Activated T-helper 9 cell treated with anti-CD3 and anti-CD28 coated beads, Interleukin-2, amount 50 U/mL, for 16 hours (primary cell): Measurements from ENCODE around the gene PTPRK.

ENCODE experiments used
- DNase-seq: peaks from one replicate; pipeline ENCODE4 v3.0.0-alpha.2; 2020; ENCODE audit warnings: low read depth

PTPRK gene

GRCh38 chr6:128244751-128245405 is 275.5 kb downstream of the PTPRK start:
- no peak for DNase-seq

- no peak for DNase-seq
These were observed 277.5 kb downstream of the PTPRK start for GRCh38 chr6:128242765-128243403.

GRCh38 chr6:128241216-128241615 is 279.2 kb downstream of the PTPRK start:
- no peak for DNase-seq

DNA sequence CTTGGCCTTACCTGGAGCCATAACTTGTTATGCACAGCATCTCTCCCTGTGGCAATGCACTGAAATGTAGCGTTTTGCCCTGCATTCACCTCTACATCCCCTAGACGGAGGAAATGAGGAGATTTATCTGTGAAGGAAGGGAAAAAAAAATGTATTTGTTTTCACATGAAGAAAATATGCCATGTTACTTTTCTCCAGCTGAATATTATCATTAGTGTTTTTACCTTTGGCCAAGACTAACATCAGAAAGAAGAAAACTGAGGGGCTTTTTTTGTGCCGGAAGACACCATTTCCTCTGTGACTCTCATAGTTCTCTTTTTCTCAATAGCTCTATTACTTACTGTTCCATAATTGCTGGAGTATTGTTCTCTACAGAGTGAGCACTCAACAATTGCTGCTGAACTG is 280.4 kb downstream of the PTPRK start:
- no peak for DNase-seq

DNA sequence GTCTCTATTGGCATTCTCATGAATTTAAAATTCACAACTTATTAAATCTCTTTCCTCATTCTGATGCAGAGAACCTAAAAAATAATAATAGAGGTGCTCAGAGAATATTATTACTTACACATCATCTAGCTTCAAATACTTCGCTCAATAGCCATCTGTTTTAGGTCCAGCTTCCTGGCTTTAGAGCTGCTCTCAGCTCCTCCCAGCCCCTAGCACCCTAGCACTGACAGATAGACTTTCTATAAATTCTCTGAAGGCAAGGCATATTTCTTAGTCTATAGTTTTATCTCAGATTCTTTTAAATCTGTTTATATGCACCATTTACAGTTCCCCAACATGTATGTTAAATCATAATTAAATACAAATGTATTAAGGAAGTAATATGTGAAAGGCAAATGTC is 281.3 kb downstream of the PTPRK start:
- DNase-seq = no peak

- DNase-seq = no peak
These were observed 282.2 kb downstream of the PTPRK start for GRCh38 chr6:128238225-128238624.

GRCh38 chr6:128235556-128235955 is 284.8 kb downstream of the PTPRK start:
- no peak for DNase-seq

DNA sequence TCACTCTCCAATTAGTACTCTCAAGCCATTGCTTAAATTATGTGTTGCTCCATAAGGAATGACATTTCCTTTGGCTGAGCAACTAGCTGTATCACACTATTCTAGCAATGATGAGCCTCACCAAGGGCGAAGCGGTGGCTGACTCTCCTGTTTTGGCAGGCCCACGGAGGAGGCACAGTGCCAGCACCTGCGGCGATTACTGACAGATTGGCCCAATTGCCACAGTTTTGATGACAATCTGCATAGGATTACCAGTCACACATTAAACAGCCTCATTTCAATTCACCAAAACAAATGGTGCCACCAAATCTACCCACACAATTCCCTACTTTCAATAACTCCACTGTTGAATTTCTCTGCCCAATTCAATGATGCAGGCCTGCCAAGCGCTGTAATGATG is 286.9 kb downstream of the PTPRK start:
- no peak for DNase-seq

DNA sequence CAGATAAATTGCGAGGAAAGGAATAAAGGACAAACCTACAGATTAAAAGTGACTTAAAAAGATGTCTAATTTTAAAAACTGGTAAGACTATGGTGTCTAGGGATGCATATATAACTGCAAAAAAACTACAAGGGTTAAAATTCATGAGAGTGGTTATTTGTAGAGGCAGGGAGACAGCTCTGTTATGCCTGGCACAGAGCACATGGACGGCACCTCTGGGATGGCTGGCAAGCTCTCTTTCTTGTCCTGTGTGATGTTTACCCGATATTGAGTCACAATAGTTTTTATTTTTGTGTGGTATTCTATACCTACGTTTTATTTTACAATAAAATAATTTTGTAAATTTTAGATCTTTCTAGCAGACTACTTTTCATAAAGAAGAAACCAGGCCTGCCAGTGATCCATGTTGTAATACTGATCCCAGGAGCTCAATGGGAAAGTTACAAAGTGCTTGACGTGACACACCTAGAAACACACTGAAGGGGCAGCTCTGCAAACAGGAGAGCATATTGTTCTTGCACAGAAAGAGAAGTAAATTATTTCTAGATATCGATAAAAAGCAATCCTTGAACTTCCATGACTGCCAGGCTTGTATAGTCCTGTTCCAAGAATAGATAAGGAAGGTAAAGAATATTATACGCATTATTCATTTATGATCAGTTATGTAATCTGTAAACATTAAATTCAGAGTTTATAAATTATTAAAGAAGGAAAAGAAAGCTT is 290.0 kb downstream of the PTPRK start:
- DNase-seq = no peak

GRCh38 chr6:128225612-128226011 is 294.8 kb downstream of the PTPRK start:
- DNase-seq = no peak

DNA sequence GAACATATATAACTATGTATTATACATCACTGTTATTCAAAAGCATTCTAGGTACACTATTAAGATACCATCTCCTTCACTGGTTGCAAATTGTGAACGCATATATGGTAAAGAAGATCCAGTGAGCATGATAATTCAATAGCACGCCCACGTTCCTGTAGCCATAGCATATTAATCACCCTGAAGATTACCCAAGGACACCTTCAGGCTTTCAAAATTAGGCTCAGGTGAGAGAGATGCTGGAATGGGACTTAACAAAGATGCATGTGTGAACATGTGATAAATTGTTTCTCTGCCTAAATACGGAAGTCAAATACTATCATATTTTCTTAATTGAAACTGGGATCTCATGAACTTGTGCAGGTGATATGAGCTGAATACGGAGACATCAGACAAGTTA is 303.5 kb downstream of the PTPRK start:
- no peak for DNase-seq

DNA sequence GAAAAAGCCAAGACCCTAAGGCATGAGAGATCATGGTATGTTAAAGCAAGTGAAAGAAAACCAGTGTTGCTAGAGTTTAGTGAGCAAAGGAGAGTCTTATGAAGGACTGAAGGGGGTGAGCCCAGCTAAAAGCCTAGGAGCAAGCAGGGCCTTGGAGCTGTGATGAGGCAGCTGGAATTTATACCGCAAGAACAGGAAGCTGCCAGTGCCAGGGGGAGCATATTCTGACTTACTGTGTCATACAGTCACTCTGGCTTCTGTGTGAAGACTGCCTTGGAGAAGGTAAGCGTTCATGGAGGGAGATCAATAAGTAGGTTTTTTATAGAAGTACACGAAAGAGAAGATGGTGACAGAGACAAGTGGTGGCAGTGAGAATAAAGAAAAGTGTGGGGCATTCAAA is 310.6 kb downstream of the PTPRK start:
- DNase-seq = no peak

GRCh38 chr6:128208851-128209580 is 311.4 kb downstream of the PTPRK start:
- DNase-seq = no peak

DNA sequence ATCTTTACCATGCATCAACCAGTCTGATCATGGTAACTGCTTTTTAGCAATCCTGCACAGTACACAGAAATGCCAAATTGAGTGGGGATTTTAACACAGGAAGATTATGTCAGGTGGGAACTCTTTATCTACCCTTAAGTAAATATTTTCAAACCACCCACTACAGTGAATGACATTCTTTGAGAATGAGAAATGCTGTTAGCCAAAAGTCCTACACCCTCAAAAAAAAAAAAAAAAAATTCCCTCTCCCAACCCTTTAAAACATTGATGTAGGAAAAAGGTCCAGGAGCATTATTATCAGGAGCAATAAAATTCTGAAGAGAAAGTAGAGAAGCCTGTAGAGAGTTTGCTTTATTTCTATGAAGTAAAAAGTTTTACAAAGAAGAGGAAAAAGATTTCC is 312.3 kb downstream of the PTPRK start:
- DNase-seq = no peak

GRCh38 chr6:128206610-128207426 is 313.6 kb downstream of the PTPRK start:
- no peak for DNase-seq

DNA sequence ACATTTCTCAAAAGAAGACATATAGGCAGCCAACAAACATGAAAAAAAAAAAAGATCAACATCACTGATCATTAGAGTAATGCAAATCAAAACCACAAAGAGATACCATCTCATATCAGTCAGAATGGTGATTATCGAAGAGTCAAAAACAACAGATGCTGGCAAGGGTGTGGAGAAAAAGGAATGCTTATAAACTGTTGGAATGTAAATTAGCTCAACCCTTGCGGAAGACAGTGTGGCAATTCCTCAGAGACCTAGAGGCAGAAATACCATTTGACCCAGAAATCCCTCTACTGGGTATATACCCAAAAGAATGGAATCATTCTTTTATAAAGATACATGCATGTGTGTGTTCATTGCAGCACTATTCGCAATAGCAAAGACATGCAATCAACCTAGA is 315.8 kb downstream of the PTPRK start:
- DNase-seq = no peak

DNA sequence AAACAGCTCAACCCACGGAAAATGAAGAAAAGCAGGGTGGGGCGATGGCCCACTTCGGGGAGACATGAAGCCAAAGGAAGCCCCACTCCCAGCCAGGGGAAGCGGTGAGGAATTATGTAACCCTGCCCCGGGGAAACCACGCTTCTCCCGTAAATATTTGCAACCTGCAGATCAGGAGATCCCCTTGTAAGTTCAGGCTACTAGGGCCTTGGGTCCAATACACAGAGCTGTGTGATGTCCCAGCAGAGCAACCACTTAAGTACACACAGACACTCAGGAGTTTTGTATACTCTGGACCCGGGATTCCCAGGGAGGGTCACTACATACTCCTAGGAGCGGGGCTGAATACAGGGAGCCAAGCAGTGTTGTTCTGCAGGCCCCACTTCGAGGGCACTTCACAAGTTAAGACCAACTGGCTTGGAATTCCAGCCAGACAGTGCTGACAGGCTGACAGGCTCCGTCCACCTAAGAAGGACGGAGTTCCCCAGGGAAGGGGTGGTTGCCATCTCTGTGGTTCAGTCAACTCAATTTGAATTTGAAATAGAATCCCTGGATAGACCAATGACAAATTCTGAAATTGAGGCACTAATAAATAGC is 318.1 kb downstream of the PTPRK start:
- no peak for DNase-seq

GRCh38 chr6:128200789-128201188 is 319.6 kb downstream of the PTPRK start:
- DNase-seq = no peak

DNA sequence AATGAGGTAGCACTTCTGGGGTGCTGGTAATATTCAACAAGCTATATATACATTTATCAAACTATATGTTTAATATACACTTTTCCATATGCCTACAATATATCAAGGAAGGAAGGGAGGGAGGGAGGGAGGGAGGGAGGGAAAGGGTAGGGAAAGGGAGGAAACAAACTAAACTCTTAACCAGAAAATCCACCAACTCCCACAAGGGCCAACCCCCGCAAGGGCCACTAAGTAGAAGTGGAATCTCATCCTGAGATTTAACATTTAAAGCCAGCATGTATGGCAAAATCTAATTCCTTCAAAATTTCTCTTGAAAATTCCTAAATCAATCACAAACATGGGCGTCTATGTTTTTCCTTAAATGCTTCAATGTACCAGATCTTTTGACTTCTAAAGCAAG is 320.9 kb downstream of the PTPRK start:
- no peak for DNase-seq

GRCh38 chr6:128192972-128193371 is 327.4 kb downstream of the PTPRK start:
- DNase-seq = no peak

DNA sequence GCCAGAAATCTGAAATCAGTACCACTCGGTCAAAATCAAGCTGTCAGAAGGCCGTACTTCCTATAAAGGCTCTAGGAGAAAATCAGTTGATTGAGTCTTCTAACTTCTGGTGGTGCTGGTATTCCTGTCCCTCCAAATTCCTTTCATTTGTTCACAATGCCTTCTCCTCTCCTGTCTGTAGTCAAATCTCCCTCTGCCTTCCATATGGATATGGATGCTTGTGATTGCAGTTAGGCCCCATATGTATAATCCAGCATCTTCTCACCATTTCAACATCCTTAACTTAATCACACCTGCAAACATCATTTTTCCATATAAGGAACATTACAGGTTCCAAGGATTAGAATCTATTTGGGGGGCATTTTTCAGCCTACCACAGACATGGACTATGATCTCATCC is 331.7 kb downstream of the PTPRK start:
- DNase-seq = no peak

GRCh38 chr6:128186729-128187128 is 333.7 kb downstream of the PTPRK start:
- no peak for DNase-seq
